COLO829 (cell line): Measurements from ENCODE around the gene LMOD2.

ENCODE experiments used
- DNase-seq: peaks from one replicate; pipeline ENCODE4 v3.0.0; 2012; ENCODE audit warnings: low spot score

Gene LMOD2

GRCh38 chr7:123673752-123674398 is 18.2 kb downstream of the LMOD2 start:
- DNase-seq, result no peak

DNA sequence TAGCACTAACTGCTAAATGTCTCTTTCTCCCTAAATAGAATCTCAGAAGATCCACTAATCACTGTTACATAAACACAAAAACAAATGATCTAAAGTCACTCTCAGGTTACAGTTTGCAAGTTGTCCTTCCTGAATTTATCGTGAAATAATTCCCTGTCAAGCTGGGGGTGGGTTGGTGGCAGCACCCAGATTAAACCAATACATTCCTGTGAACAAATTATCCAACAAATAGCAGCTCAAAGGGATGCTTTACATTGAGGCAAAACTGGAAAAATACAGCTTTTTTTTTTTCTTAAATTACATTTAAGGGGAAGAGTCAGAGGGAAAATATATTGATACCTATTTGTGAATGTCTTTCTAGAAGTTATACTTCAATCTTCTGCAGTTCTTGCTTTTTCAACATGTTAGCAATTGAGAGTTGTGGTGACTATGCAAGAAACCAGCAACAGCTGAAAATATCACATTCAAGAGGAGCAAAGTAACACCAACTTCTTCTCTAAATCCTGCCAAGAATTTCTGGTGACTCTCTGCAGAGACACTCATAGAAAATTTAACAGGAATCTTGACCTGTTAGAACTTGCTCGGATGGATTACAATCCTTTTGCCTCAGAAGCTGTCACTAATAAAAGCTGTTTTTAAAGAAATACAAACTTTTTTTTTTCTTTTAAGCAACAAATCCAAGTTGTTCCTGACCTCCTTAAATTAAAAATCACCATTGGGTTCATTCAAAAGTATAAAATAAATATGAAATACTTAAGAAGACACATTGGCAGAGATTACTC is 18.9 kb downstream of the LMOD2 start:
- DNase-seq, result no peak

DNA sequence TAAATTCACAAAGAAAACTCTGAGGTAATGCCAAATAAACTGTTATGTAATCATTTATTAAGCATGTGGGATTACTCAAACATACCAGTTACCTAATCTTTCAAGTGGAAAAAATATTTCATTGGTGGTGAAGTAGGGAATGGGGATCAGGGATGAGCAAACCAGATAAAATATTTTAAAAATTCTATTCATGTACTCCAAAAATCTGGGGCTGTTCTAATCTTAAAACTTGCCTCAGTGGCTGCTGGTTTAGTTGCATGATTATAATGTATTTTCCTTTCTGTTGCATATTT is 19.5 kb downstream of the LMOD2 start:
- DNase-seq, result no peak

GRCh38 chr7:123677061-123677715 is 21.5 kb downstream of the LMOD2 start:
- no peak for DNase-seq

DNA sequence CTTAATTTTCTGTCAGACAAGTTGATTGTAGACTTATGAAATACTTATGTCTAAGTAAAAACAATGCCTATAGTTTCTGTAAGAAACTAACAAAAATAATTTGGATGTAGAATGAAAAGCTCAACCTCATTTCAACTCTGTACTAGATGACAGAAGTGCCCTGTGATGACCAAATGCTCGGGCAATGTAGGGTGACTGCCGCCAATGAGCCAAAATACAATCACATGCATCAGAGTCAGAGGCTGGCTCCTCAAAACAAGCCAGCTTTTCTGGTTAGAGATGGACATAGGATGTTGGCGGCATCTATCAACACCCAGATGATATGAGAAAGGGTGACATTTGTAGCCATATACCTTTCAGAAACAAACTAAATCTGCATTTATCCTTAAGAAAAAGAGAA is 23.9 kb downstream of the LMOD2 start:
- DNase-seq, result no peak

DNA sequence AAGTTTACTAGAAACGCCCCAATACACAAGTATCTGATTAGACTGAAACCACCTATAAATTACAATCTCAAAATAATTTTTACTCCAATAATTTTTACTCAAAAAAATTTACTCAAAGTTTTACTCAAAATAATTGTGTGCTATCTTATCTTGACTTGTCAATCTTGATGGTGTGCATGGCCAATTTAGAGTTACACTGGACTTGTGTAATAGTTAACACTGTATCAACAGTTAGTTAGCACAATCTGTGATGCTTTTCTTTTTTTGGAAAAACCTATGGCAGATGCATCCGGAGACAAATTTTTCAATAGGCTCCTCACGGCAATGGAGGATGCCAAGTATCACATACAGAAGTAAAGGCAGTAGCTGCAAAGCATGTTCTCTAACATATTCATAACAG is 24.9 kb downstream of the LMOD2 start:
- no peak for DNase-seq

- DNase-seq, result no peak
These were observed 25.9 kb downstream of the LMOD2 start for GRCh38 chr7:123681561-123681960.

DNA sequence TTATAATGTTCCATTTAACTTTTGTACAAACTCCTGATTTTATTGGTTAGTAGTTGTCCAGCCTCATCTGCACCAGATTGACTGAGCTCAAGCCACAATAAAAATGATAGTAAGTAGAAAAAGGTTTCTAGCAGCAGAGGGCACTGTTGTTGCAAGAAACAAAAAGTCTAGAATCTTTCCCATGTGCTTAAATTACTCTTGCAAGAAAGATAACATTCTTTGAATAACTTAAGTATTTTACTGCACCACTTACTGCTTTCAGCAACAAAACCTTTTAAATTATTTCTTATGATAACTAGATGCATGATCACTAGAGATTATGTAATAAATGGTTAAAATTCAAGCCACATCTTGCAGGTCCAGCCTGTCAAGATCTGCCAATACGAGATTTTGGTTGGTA is 27.0 kb downstream of the LMOD2 start:
- peak; percentile 54 for DNase-seq

GRCh38 chr7:123687161-123687560 is 31.5 kb downstream of the LMOD2 start:
- no peak for DNase-seq

DNA sequence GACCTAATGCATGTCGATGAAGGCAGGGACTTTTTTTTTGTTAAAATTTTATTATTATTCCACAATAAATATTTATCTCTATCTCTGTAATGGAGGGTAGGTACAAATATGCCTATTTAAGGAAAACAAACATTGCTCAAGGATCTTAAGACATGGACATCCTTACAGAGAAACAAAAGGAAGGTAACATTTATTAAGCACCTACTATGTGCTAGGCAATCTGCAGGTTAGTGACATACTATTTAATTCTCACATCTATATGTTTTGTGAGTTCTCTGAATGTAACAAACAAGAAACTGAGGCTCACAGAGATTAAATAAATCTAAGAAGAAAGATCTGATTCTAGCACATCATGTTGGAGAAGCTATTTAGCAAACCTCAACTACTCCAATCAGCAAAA is 32.1 kb downstream of the LMOD2 start:
- no peak for DNase-seq

DNA sequence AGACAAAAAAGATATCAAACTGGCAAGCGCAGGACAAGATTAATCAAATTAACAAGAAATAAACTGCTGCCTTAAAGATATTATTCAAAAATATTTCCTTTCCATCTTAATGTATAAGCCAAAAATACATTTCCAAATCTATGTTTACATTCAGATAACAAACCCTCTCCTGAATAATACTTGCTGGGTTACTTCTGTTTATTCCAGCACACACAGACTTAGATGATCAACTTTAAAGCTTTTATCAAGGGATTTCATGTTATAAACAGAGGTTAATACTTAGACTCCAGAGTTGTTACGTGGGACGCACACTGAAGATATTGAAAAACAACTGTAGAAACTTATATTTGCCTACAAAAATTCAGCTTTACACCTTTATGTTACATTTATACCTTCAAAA is 33.6 kb downstream of the LMOD2 start:
- DNase-seq, result no peak

DNA sequence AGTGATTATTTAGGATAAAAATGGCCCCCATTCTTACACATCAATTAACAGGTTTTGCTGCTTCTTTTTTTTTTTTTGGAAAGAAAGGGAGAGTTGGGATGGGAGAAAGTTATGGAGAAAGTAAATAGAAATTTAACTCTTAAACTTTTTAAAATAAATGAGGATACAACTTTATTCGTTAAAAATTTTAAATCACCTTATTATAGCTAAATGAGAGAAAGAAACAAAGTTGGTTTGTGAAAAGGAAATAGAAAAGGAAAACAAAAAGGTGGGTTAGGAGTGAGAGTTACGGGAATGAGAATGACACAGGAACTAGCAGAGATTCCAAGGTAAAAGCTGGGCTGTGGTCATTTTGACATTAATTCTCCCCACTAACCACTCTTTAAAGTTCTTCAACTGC is 34.9 kb downstream of the LMOD2 start:
- DNase-seq, result no peak

DNA sequence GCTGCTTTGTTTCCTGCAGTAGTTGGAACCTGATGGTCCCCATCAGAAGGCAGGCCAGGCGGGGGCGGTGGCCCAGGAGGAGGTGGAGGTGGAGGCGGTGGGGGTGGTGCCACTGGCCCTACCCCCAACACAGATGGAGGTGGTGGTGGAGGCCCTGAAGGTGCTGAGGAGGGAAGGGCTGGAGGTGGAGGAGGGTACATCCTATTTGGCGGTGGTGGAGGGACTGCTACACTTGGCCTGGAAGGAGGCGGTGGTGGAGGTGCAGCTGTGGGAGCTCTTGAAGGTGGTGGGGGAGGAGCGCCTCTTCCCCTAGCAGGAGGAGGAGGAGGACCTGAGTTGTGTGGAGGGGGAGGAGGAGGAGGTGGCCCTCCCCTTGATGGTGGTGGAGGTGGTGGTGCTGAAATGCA is 36.8 kb downstream of the LMOD2 start:
- no peak for DNase-seq

DNA sequence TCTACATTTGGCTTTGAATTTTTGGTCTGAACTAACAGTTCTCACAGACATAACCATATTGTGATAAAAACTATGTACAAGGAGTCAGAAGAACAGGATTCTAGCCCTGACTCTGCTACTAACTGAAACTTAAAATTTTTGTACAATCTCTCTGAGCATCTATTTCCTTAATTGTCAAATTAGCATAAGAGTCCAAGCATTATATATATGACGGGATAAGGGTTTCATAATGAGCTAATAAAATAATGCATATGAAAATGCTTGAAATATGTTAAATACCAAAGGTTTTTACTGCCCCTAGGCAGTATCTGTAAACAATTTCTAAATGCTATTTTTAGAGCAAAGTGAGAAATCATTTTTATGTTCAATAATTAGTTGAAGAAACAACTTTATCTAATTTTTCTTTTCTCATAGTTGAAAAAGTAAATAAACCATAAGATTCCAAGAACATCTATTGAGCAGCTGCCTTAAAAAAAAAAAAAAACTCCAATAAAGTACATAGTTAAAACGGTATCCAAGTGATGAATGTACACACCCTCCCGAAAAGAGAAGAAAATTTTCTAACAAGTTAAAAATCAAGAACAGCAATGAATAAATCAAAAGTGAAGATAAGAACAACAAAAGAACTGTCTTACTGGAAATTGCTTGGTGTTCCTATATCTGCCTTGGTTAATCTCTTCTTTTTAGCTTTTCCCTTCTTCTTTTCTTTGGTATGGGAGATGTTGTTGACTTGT is 40.4 kb downstream of the LMOD2 start:
- no peak for DNase-seq

DNA sequence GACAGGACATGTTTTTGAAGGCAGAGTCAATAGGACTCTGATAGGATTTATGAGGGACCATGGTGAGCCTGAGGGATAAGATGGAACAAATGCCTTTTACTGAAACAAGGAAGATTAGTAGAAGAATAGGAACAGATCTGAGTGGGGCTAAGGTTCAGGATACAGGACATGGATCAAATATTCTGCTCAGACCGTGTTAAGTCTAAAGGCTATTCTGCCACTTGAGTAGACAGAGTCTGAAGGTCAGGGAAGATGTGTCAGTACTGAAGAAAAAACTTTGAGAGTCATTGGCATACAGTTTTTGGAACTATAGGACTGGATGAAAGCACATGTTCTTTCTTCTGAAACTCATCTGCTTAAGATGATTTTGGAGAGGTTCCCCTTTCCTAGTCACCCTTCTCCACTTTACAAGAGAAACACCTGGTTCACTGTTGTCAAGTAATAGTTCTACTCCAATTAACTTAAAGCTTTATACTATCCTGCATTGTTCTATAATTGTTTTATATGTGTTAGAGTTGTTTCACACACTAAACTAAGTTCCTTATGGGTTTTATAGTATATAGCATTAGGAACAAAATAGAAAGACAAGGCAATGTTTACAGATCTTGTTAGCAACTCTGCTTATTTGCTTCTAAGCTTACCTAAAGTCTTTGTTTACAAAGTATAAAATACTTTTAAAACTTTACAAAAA is 49.7 kb downstream of the LMOD2 start:
- no peak for DNase-seq

DNA sequence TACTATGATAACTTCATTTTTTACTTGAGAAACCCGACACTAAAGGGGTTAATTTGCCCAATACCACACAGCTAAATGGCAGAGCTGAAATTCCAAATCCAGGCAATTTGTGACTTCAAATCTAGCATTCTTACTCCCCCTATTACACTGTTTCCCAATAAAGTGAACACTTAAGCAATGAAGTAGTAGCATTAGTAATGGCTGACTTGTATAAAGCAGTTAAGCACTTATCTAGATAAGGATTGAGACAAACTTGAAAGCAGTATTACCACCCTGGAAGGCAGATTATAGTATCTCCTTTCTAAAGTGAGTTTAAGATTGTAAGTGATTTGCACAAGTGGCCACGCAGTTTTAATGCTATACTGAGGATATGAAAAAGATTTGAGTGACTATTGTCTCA is 53.9 kb downstream of the LMOD2 start:
- DNase-seq, result no peak

GRCh38 chr7:123710683-123711082 is 55.0 kb downstream of the LMOD2 start:
- DNase-seq, result no peak

DNA sequence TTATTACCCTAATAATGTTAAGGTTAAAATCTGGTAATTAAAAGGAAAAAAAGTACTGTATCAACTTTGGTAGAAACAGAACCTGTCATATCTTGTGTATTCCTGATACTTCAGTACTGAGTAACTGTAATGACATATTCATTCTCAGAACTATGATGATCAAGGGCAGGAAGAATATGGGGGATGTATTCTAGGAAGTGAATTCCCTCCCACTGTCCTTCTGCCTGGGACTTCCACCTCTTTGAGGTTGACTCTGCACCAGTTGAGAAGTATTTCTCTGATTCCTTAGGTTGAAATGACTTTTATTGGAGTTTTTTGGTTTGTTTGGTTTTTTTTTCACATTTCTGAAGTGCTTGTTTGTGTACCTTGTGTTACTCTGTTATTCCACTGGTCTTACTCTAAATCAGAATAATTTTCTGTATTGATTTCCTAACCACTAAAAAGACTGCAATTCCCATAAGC is 56.2 kb downstream of the LMOD2 start:
- DNase-seq, result no peak

GRCh38 chr7:123712619-123713018 is 57.0 kb downstream of the LMOD2 start:
- no peak for DNase-seq
